Epidermal melanocyte (primary cell): ENCODE measurements around the gene MBOAT1.
A peak's percentile ranks its signal among the peaks of the same experiment; 100 is the strongest.

ENCODE experiments used
- DNase-seq: peaks from one replicate; pipeline ENCODE4 v3.0.0; 2011; ENCODE audit warnings: low spot score; ENCODE audit not compliant: insufficient read length

MBOAT1 gene

GRCh38 chr6:20105838-20106237 is 106.4 kb downstream of the MBOAT1 start:
- no peak for DNase-seq

GRCh38 chr6:20104696-20105095 is 107.6 kb downstream of the MBOAT1 start:
- DNase-seq: no peak

GRCh38 chr6:20102397-20103073 is 109.7 kb downstream of the MBOAT1 start:
- DNase-seq: no peak

GRCh38 chr6:20099156-20099555 is 113.1 kb downstream of the MBOAT1 start:
- no peak for DNase-seq

GRCh38 chr6:20098267-20098876 is 113.9 kb downstream of the MBOAT1 start:
- DNase-seq: no peak

GRCh38 chr6:20096536-20096935 is 115.7 kb downstream of the MBOAT1 start:
- no peak for DNase-seq

GRCh38 chr6:20095436-20095835 is 116.8 kb downstream of the MBOAT1 start:
- DNase-seq: no peak

GRCh38 chr6:20092071-20092566 is 120.2 kb downstream of the MBOAT1 start:
- DNase-seq: peak; percentile 27

GRCh38 chr6:20086992-20087391 is 125.3 kb downstream of the MBOAT1 start:
- DNase-seq: no peak

- no peak for DNase-seq
These were observed 126.5 kb downstream of the MBOAT1 start for GRCh38 chr6:20085817-20086216.

GRCh38 chr6:20084411-20084810 is 127.9 kb downstream of the MBOAT1 start:
- DNase-seq: no peak

GRCh38 chr6:20071998-20072397 is 140.3 kb downstream of the MBOAT1 start:
- DNase-seq: no peak

GRCh38 chr6:20070047-20070446 is 142.2 kb downstream of the MBOAT1 start:
- no peak for DNase-seq

GRCh38 chr6:20069021-20069522 is 143.2 kb downstream of the MBOAT1 start:
- DNase-seq: no peak

GRCh38 chr6:20068421-20068988 is 143.8 kb downstream of the MBOAT1 start:
- no peak for DNase-seq

- no peak for DNase-seq
These were observed 150.3 kb downstream of the MBOAT1 start for GRCh38 chr6:20061952-20062351.

- no peak for DNase-seq
These were observed 152.0 kb downstream of the MBOAT1 start for GRCh38 chr6:20060252-20060651.

- no peak for DNase-seq
These were observed 153.4 kb downstream of the MBOAT1 start for GRCh38 chr6:20058912-20059311.

GRCh38 chr6:20058121-20058905 is 154.0 kb downstream of the MBOAT1 start:
- no peak for DNase-seq

- peak; percentile 54 for DNase-seq
These were observed 155.8 kb downstream of the MBOAT1 start for GRCh38 chr6:20056350-20056992.

GRCh38 chr6:20055916-20056315 is 156.4 kb downstream of the MBOAT1 start:
- DNase-seq: no peak
